RWPE2 (cell line): ENCODE measurements around the gene FBXW8.

Experiments
- ATAC-seq: fragments of 200-7000 bp; cut with Tn5 transposase; 3 replicates; pipeline ENCODE4 v1.9.1; 2021; ENCODE audit warnings: low read depth
- DNase-seq: peaks from one replicate; pipeline ENCODE4 v3.0.0-alpha.2; 2020; ENCODE audit warnings: low spot score
- H3K27ac ChIP-seq: fragments of 450-650 bp; 2 replicates; pipeline ENCODE4 v1.5.1; 2017; ENCODE audit warnings: mild to moderate bottlenecking; ENCODE audit not compliant: poor library complexity, severe bottlenecking
- H3K27me3 ChIP-seq: fragments of 250-450 bp; sonication (Bioruptor Pico); 2 replicates; pipeline ENCODE4 v1.5.1; 2021; ENCODE audit warnings: mild to moderate bottlenecking, moderate library complexity; ENCODE audit not compliant: insufficient read depth, poor library complexity, severe bottlenecking
- H3K36me3 ChIP-seq: fragments of 250-450 bp; sonication (Bioruptor Pico); 2 replicates; pipeline ENCODE4 v1.5.1; 2020; ENCODE audit warnings: low read depth, mild to moderate bottlenecking, moderate library complexity
- H3K4me1 ChIP-seq: fragments of 250-450 bp; sonication (Bioruptor Pico); 2 replicates; pipeline ENCODE4 v1.5.1; 2021; ENCODE audit warnings: mild to moderate bottlenecking, moderate library complexity; ENCODE audit not compliant: insufficient read depth, poor library complexity, severe bottlenecking
- H3K4me3 ChIP-seq: fragments of 250-450 bp; sonication (Bioruptor Pico); 2 replicates; pipeline ENCODE4 v1.5.1; 2021; ENCODE audit warnings: mild to moderate bottlenecking, moderate library complexity; ENCODE audit not compliant: severe bottlenecking
- H3K9me3 ChIP-seq: fragments of 250-450 bp; sonication (Bioruptor Pico); 2 replicates; pipeline ENCODE4 v1.5.1; 2021; ENCODE audit warnings: mild to moderate bottlenecking, moderate library complexity; ENCODE audit not compliant: severe bottlenecking
- CTCF ChIP-seq: fragments of 450-650 bp; IDR thresholded peaks from one replicate; pipeline ENCODE4 v1.5.1; 2017; ENCODE audit warnings: mild to moderate bottlenecking, moderate library complexity; ENCODE audit not compliant: poor library complexity, severe bottlenecking

Gene FBXW8

GRCh38 chr12:116941188-116941587, 30.4 kb downstream of the FBXW8 start:
- H3K27me3 ChIP-seq: no peaks in the 10 kb centered on the region
- peaks cover 26% of the 10 kb centered on the region for H3K36me3 ChIP-seq
- ATAC-seq (no peak), DNase-seq (no peak)
- peaks cover 7% of the 10 kb centered on the region for H3K9me3 ChIP-seq
- H3K4me3 ChIP-seq: no peak overlapping the region
- no peak for TF ChIP-seq CTCF
- H3K27ac ChIP-seq: no peak overlapping the region
- H3K4me1 ChIP-seq: no peaks in the 10 kb centered on the region

GRCh38 chr12:116943419-116944372, 32.9 kb downstream of the FBXW8 start:
- ATAC-seq: no peak
- Histone ChIP-seq H3K27ac (no peak overlapping the region), H3K4me1 (no peaks in the 10 kb centered on the region), H3K36me3 (peaks cover 28% of the 10 kb centered on the region), H3K4me3 (no peak overlapping the region), H3K9me3 (peaks cover 7% of the 10 kb centered on the region), H3K27me3 (no peaks in the 10 kb centered on the region)
- no peak for DNase-seq
- no peak for TF ChIP-seq CTCF

GRCh38 chr12:116945886-116946550, 35.3 kb downstream of the FBXW8 start:
- H3K27ac ChIP-seq: no peak overlapping the region
- H3K36me3 ChIP-seq: peaks cover 31% of the 10 kb centered on the region
- DNase-seq: no peak
- peaks cover 7% of the 10 kb centered on the region for H3K9me3 ChIP-seq
- H3K4me3 ChIP-seq: no peak overlapping the region
- no peaks in the 10 kb centered on the region for H3K27me3 ChIP-seq
- ATAC-seq: no peak
- TF ChIP-seq CTCF: no peak
- H3K4me1 ChIP-seq: no peaks in the 10 kb centered on the region

GRCh38 chr12:116948298-116948697, 37.5 kb downstream of the FBXW8 start:
- no peak for TF ChIP-seq CTCF
- Histone ChIP-seq H3K36me3 (peaks cover 25% of the 10 kb centered on the region), H3K27me3 (no peaks in the 10 kb centered on the region), H3K4me3 (no peak overlapping the region), H3K9me3 (peaks cover 4% of the 10 kb centered on the region), H3K27ac (no peak overlapping the region), H3K4me1 (no peaks in the 10 kb centered on the region)
- DNase-seq: no peak
- no peak for ATAC-seq
